CD4-positive, alpha-beta T cell treated with Interleukin-6 at 100 ng/mL for 8 hours (primary cell): Measurements from ENCODE around the gene CYP4F3.
A peak's percentile ranks its signal among the peaks of the same experiment; 100 is the strongest.
"Not testable (repeated sequence)": the region's sequence is repeated elsewhere in the genome, so short reads cannot be mapped to it uniquely, and the experiment has no call there.

Experiments used
- DNase-seq: peaks from one replicate; pipeline ENCODE4 v3.0.0-alpha.2; 2020; ENCODE audit warnings: mixed read lengths, low spot score

The CYP4F3 gene

GRCh38 chr19:15640294-15640903 is at the start of gene CYP4F3:
CYP4F3 (plus strand) TSS chr19:15640897; CDS start chr19:15641416, 519 bp downstream.
- DNase-seq: no peak

GRCh38 chr19:15591796-15592195 is 48.9 kb upstream of the CYP4F3 start:
- DNase-seq: no peak

GRCh38 chr19:15592506-15592905 is 48.2 kb upstream of the CYP4F3 start:
- DNase-seq: not testable (repeated sequence)

- DNase-seq: not testable (repeated sequence)
Observed at GRCh38 chr19:15593766-15594165, 46.9 kb upstream of the CYP4F3 start.

GRCh38 chr19:15595069-15595468 is 45.6 kb upstream of the CYP4F3 start:
- DNase-seq: no peak

GRCh38 chr19:15607978-15608925 is 32.4 kb upstream of the CYP4F3 start:
- DNase-seq: not testable (repeated sequence)

- DNase-seq: no peak
Observed at GRCh38 chr19:15609261-15609660, 31.4 kb upstream of the CYP4F3 start.

- DNase-seq: no peak
Observed at GRCh38 chr19:15612342-15612741, 28.4 kb upstream of the CYP4F3 start.

GRCh38 chr19:15613338-15613737 is 27.4 kb upstream of the CYP4F3 start:
- DNase-seq: no peak

GRCh38 chr19:15614507-15615379 is 26.0 kb upstream of the CYP4F3 start, which contains the start of gene CYP4F8:
CYP4F8 (plus strand) TSS chr19:15615218; CDS start chr19:15615617, 399 bp downstream.
- DNase-seq: no peak

- DNase-seq: no peak
Observed at GRCh38 chr19:15615526-15615925, 25.2 kb upstream of the CYP4F3 start.

GRCh38 chr19:15616183-15616582 is 24.5 kb upstream of the CYP4F3 start:
- DNase-seq: no peak

GRCh38 chr19:15616627-15617270 is 23.9 kb upstream of the CYP4F3 start:
- no peak for DNase-seq

- no peak for DNase-seq
Observed at GRCh38 chr19:15618321-15618720, 22.4 kb upstream of the CYP4F3 start.

- DNase-seq: no peak
Observed at GRCh38 chr19:15621801-15622200, 18.9 kb upstream of the CYP4F3 start.

- no peak for DNase-seq
Observed at GRCh38 chr19:15622991-15623390, 17.7 kb upstream of the CYP4F3 start.

GRCh38 chr19:15623711-15624318 is 16.9 kb upstream of the CYP4F3 start:
- no peak for DNase-seq

- no peak for DNase-seq
Observed at GRCh38 chr19:15628236-15629002, 12.3 kb upstream of the CYP4F3 start.

GRCh38 chr19:15629003-15629880 is 11.5 kb upstream of the CYP4F3 start:
- DNase-seq: peak; percentile 85
